Vagina (tissue), 2 donors: ENCODE results near the gene BRI3.

Experiments used
- POLR2A ChIP-seq, 2 donors: fragments of 450-650 bp; IDR thresholded peaks; one replicate each; pipeline ENCODE4 v1.6.1; 2017; ENCODE audit warnings: antibody characterized with exemption in 2 of 2, mild to moderate bottlenecking in 2 of 2, moderate library complexity in 2 of 2
- TF ChIP-seq, protein P1 (sequence below), 3 experiments: fragments of 450-650 bp in 2 of 3; fragments of 200-600 bp in 1 of 3; sonication (generic) in 1 of 3; IDR thresholded peaks; one replicate each; pipeline ENCODE4 v1.5.1; 2017 to 2019; ENCODE audit warnings: antibody characterized with exemption in 3 of 3, mild to moderate bottlenecking in 2 of 3, moderate library complexity in 2 of 3

DNA sequence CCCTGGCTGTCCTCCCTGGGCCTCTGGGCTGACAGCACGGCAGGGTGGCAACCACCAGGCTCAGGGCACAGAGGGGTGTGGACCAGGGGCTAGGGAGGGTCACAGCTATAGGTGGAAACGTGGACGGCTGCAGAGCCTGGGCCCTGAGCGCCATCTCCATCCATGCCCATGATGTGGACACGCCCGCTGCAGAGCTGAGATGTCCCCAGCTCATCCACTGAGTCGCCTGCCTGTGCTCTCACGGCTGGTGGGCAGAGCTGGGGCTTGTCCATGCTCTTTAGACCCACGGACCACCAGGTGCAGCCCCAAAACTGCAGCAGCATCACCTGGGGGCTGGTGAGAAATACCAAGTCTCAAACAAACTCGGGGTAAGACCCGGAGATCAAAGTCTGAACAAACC lies 45.6 kb upstream of the BRI3 start:
- TF ChIP-seq, protein P1, sequence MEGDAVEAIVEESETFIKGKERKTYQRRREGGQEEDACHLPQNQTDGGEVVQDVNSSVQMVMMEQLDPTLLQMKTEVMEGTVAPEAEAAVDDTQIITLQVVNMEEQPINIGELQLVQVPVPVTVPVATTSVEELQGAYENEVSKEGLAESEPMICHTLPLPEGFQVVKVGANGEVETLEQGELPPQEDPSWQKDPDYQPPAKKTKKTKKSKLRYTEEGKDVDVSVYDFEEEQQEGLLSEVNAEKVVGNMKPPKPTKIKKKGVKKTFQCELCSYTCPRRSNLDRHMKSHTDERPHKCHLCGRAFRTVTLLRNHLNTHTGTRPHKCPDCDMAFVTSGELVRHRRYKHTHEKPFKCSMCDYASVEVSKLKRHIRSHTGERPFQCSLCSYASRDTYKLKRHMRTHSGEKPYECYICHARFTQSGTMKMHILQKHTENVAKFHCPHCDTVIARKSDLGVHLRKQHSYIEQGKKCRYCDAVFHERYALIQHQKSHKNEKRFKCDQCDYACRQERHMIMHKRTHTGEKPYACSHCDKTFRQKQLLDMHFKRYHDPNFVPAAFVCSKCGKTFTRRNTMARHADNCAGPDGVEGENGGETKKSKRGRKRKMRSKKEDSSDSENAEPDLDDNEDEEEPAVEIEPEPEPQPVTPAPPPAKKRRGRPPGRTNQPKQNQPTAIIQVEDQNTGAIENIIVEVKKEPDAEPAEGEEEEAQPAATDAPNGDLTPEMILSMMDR (IDR thresholded peaks at IDR 0.05), result no peak
- no peak for TF ChIP-seq POLR2A (IDR thresholded peaks at IDR 0.05)
